HG02571 (cell line): Measurements from ENCODE around the gene HIGD1B.
"Not testable (repeated sequence)": the region's sequence is repeated elsewhere in the genome, so short reads cannot be mapped to it uniquely, and the experiment has no call there.

Source experiments
- ATAC-seq: cut with Tn5 transposase; IDR thresholded peaks from one replicate; pipeline ENCODE4 v1.9.1; 2021; ENCODE audit warnings: mild to moderate bottlenecking, moderate library complexity; ENCODE audit not compliant: unreplicated experiment

HIGD1B gene

DNA sequence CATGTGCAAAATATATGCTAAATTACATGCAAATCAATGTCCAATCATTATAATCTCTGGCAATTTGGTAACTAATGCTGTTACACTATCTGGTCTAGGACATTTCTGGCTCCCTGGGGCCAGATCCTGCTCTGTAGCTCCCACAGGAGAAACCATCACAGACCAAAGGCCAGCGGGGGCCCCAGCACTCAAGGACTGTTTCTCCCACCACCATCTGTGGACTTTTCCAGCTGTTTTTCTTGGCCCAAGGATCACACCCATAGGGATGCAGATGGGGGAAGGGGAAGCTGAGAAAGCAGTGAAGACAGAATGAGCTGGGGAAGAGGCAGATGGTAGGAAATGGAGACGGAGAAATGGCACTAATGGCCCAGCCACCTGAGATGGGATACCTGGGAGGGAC, at the start of gene HIGD1B:
Gene HIGD1B (plus strand): TSS at position 298 of the 400 bp plus-strand sequence. CDS start 270 bp downstream, outside the sequence.
- no peak for ATAC-seq

DNA sequence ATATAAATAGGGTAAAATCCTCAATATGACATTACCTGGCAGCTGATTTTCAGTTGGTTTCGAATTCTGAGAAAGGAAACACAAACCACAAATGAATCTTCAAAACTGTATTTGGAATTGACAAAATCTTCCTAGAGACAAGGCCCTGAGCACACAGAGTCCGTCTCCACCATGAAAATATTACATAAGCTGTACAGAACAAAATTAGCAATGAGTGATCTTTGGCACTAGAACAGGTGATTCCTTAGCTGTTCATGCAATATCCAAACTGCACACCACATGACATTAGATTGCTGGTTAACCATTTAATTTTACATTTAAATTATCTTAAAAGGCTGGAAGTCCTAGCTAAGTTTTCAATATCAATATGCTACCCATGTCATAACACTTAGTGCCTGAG, 49.3 kb upstream of the HIGD1B start:
- ATAC-seq = no peak

- no peak for ATAC-seq
These were observed 45.8 kb upstream of the HIGD1B start for GRCh38 chr17:44801880-44802279.

DNA sequence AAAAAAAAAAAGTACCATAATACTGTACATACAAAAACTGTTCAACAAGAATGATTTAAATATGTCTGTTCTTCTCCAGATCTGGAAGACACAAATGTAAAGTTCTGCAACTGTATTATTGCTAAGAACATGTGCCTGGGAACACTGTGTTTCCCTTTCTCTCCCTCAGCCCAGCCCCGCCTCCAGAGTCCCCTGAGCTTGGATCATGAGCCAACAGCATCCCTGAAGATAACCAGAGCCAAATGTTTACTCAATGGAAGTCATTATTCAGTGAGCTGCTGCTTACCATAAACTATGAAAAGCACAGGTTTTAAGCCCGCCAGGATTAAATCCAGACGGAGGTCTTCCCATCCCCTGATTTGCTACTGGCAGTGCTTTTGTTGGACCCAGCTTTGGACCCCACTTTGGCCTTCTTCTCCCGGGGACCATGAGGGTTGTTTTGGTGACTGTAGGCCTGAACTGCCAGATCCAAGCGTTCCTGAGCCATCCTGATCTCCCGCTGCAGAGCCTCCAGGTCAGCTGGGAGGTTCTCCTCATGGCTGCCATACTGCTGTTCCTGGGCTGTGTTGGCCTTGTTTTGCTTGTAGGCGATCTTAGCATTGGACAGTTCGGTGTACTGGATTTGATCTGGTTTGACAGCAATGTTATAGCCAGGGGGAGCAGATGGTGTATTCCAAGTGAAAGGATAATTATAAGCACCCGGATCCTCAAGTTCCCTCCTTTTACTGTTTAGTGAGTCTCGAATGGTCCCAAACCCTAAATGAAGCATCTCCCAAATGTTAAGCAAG, 43.2 kb upstream of the HIGD1B start:
- ATAC-seq = no peak

GRCh38 chr17:44807093-44807816, 40.4 kb upstream of the HIGD1B start:
- no peak for ATAC-seq

DNA sequence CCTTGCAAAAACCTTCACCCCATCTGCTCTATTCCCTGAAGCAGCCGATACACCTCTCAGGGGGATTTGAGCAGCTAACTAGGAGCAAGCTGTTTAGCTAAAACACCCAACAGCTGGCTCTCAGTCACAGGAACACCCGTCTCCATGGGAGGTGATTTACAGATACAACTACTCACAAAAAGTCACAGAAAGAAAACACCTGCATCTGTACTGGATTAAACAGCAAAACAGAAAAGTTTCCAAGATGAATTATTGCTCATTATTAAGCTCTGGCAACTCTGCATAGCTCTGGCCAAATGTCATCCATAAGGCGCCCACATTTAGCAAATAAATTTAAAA, 39.9 kb upstream of the HIGD1B start:
- ATAC-seq = no peak

DNA sequence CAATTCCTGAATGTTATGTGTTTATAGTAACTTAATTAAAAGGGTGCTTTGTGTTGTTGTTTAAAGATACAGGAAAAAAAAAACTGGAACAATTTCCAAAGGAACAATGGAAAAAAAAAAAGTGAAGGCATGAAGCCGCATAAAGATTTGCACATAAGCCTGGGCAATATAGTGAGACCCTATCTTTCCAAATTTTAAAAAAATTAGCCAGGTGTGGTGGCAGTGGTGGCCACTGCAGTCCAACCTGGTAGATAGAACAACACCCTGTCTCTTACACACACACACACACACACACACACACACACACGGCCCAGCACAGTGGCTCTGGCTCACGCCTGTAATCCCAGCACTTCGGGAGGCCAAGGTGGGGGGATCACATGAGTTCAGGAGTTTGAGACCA, 39.5 kb upstream of the HIGD1B start:
- no peak for ATAC-seq

- not testable (repeated sequence) for ATAC-seq
These were observed 38.9 kb upstream of the HIGD1B start for GRCh38 chr17:44808656-44809388.

- no peak for ATAC-seq
These were observed 35.4 kb upstream of the HIGD1B start for GRCh38 chr17:44812263-44812662.

DNA sequence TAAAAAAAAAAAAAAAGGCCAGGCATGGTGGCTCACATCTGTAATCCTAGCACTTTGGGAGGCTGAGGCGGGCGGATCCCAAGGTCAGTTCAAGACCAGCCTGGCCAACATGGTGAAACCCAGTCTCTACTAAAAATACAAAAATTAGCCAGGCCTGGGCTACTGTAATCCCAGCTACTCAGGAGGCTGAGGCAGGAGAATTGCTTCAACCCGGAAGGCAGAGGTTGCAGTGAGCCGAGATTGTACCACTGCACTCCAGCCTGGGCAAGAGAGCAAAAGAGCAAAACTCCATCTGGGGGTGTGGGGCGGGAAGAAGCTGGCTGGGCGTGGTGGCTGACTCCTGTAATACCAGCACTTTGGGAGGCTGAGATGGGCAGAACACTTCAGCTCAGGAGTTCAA, 29.2 kb upstream of the HIGD1B start:
- not testable (repeated sequence) for ATAC-seq

DNA sequence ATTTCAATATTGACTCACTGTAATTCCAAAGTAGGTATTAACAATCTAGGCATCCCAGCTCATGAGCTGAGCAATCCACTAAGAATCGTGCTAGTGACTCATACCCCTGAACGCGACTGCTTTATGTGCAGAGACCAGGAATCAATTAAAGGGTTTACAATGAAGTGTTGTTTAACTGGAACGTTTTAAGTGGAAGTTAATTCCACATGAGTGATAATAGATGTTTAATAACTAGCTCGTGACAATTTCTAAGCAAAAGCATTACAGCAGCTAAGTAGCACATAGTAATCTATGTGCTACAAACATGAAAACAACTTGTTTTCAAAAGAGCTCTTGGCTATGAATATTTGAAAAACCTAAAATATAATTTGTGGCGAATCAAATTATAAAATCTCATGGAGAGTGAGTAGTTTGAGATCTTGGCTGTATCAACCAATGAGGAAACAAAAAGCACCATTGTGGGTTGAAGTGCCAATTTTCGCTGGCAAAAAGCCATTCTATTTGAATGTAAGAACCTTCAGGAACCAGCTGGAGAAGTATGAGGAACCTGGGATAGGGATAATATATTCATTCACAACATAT, 27.0 kb upstream of the HIGD1B start:
- no peak for ATAC-seq

- not testable (repeated sequence) for ATAC-seq
These were observed 22.4 kb upstream of the HIGD1B start for GRCh38 chr17:44825236-44825635.

- ATAC-seq = no peak
These were observed 21.4 kb upstream of the HIGD1B start for GRCh38 chr17:44826123-44826790.

GRCh38 chr17:44827863-44828262, 19.8 kb upstream of the HIGD1B start:
- ATAC-seq = no peak

GRCh38 chr17:44828919-44829522, 18.7 kb upstream of the HIGD1B start:
- ATAC-seq = no peak

DNA sequence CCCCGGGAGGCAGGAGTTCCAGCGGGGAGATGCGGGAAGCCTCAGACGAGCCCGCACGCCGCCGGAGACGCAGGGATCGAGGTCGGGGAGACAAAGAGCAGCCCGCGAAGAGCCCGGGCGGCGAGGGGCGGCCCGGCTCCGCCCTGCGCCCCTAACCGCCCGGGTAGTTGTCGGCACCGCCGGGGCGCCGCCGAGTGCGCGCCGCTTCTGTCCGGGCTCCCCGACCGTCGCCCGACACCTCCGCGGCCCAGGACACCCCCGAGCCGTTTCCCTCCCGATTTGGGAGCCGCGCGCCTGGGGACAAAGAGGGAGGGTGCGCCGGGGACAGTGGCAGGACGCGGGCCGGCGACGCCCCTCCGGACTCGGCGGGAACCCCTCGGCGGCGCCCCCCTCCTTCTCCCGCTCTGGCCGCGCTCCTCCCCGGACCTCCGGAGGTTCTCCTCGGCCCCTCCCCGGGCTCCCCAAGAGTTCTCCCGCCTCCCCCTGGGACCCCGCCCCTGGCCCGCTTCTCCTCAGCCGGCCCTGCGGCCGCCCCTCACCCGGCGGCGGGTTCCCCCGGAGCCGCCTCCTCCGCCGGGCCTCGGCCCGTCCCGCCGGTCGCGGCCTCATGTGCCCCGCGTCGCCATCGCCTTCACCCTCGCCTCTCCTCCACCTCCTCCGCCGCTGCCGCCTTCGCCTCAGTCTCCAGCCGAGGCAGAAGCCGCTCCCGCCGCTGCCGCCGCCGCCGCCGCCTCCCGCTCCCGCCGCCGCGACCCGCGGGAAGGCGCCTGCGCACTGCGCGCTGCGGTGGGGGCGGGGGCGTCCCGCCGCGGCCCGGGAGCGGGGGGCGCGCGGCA, 17.9 kb upstream of the HIGD1B start, which contains the start of gene GJC1:
Gene GJC1 (minus strand): TSS at position 765 of the 836 bp plus-strand sequence. CDS start 24,470 bp downstream, outside the sequence.
- no peak for ATAC-seq

- no peak for ATAC-seq
These were observed 17.1 kb upstream of the HIGD1B start for GRCh38 chr17:44830359-44831288.

GRCh38 chr17:44831371-44831770, 16.3 kb upstream of the HIGD1B start:
- no peak for ATAC-seq
